HEK293T (cell line): ENCODE data around the gene LRRC71.

Source experiments
- ARNT ChIP-seq: fragments of 450-650 bp; IDR thresholded peaks from 2 replicates; pipeline ENCODE4 v1.6.1; 2017; ENCODE audit warnings: mild to moderate bottlenecking
- BHLHE40 ChIP-seq: fragments of 450-650 bp; IDR thresholded peaks from 2 replicates; pipeline ENCODE4 v1.6.1; 2016; ENCODE audit warnings: mild to moderate bottlenecking, moderate library complexity, borderline replicate concordance
- ELF4 ChIP-seq: fragments of 450-650 bp; IDR thresholded peaks from 2 replicates; pipeline ENCODE4 v1.6.1; 2017; ENCODE audit warnings: antibody characterized with exemption
- FOXA1 ChIP-seq: fragments of 450-650 bp; IDR thresholded peaks from 2 replicates; pipeline ENCODE4 v1.6.1; 2016; ENCODE audit warnings: mild to moderate bottlenecking
- FOXM1 ChIP-seq: fragments of 450-650 bp; IDR thresholded peaks from 2 replicates; pipeline ENCODE4 v1.6.1; 2017; ENCODE audit warnings: mild to moderate bottlenecking, borderline replicate concordance
- L3MBTL2 ChIP-seq: fragments of 450-650 bp; conservative IDR thresholded peaks from 2 replicates; pipeline ENCODE4 v1.6.1; 2016; ENCODE audit warnings: mild to moderate bottlenecking
- NFRKB ChIP-seq: fragments of 450-650 bp; IDR thresholded peaks from 2 replicates; pipeline ENCODE4 v1.6.1; 2016; ENCODE audit warnings: mild to moderate bottlenecking, moderate library complexity
- PKNOX1 ChIP-seq: fragments of 450-650 bp; IDR thresholded peaks from 2 replicates; pipeline ENCODE4 v1.6.1; 2016
- SP1 ChIP-seq: fragments of 450-650 bp; IDR thresholded peaks from 2 replicates; pipeline ENCODE4 v1.6.1; 2017
- SUZ12 ChIP-seq: fragments of 450-650 bp; IDR thresholded peaks from 2 replicates; pipeline ENCODE4 v1.6.1; 2016; ENCODE audit warnings: mild to moderate bottlenecking
- TARDBP ChIP-seq: fragments of 450-650 bp; IDR thresholded peaks from 2 replicates; pipeline ENCODE4 v1.6.1; 2016
- ZNF384 ChIP-seq: fragments of 450-650 bp; IDR thresholded peaks from 2 replicates; pipeline ENCODE4 v1.6.1; 2016

- TF ChIP-seq L3MBTL2 (no peak), SP1 (no peak), TARDBP (no peak), FOXA1 (no peak), ELF4 (no peak), ZNF384 (no peak), ARNT (no peak), BHLHE40 (no peak), SUZ12 (no peak), PKNOX1 (no peak), NFRKB (no peak), FOXM1 (no peak)
These were observed 35.9 kb downstream of the LRRC71 start for GRCh38 chr1:156956333-156956732.
